Stomach (tissue), 4 donors: Measurements from ENCODE around the gene BACE2.

ENCODE experiments used
- CTCF ChIP-seq, 7 experiments: fragments of 450-650 bp in 4 of 7; fragments of 200-600 bp in 3 of 7; sonication (generic) in 3 of 7; IDR thresholded peaks; one replicate each; pipeline ENCODE4 v1.5.1; 2016 to 2019; ENCODE audit warnings: antibody characterized with exemption in 7 of 7, control low read depth in 2 of 7, mild to moderate bottlenecking in 1 of 7
- EP300 ChIP-seq: sonication (generic); formaldehyde crosslinking; IDR thresholded peaks from one replicate; pipeline ENCODE4 v1.6.1; 2017; ENCODE audit warnings: antibody characterized with exemption
- POLR2AphosphoS5 ChIP-seq, 3 donors: sonication (generic); formaldehyde crosslinking; IDR thresholded peaks; one replicate each; pipeline ENCODE4 v1.6.1; 2016; ENCODE audit warnings: antibody characterized with exemption in 3 of 3

GRCh38 chr21:41130883-41131282 is 37.1 kb upstream of the BACE2 start:
- TF ChIP-seq CTCF (IDR thresholded peaks at IDR 0.05) (no peak), POLR2AphosphoS5 (IDR thresholded peaks at IDR 0.05) (no peak), EP300 (no peak)
